GM18508 (cell line): ENCODE results near the gene MOB3B.
A peak's percentile ranks its signal among the peaks of the same experiment; 100 is the strongest.

ENCODE experiments used
- ATAC-seq: cut with Tn5 transposase; IDR thresholded peaks from one replicate; pipeline ENCODE4 v1.9.1; 2021; ENCODE audit warnings: moderate number of reproducible peaks; ENCODE audit not compliant: insufficient read depth, unreplicated experiment

The MOB3B gene

GRCh38 chr9:27351438-27351837 lies 178.2 kb downstream of the MOB3B start:
- no peak for ATAC-seq

- no peak for ATAC-seq
Observed at GRCh38 chr9:27350382-27350976, 179.1 kb downstream of the MOB3B start.

GRCh38 chr9:27349698-27350080 lies 179.9 kb downstream of the MOB3B start:
- no peak for ATAC-seq

- ATAC-seq: no peak
Observed at GRCh38 chr9:27348785-27349697, 180.6 kb downstream of the MOB3B start.

- ATAC-seq: no peak
Observed at GRCh38 chr9:27347889-27348288, 181.7 kb downstream of the MOB3B start.

GRCh38 chr9:27344776-27345175 lies 184.8 kb downstream of the MOB3B start:
- ATAC-seq: no peak

- ATAC-seq: no peak
Observed at GRCh38 chr9:27341545-27342294, 187.9 kb downstream of the MOB3B start.

- no peak for ATAC-seq
Observed at GRCh38 chr9:27340961-27341511, 188.6 kb downstream of the MOB3B start.

- no peak for ATAC-seq
Observed at GRCh38 chr9:27340285-27340674, 189.3 kb downstream of the MOB3B start.

- ATAC-seq: no peak
Observed at GRCh38 chr9:27339661-27340284, 189.8 kb downstream of the MOB3B start.

- no peak for ATAC-seq
Observed at GRCh38 chr9:27338527-27338903, 191.1 kb downstream of the MOB3B start.

GRCh38 chr9:27337833-27338526 lies 191.6 kb downstream of the MOB3B start:
- no peak for ATAC-seq

- ATAC-seq: no peak
Observed at GRCh38 chr9:27337236-27337635, 192.4 kb downstream of the MOB3B start.

GRCh38 chr9:27336829-27337228 lies 192.8 kb downstream of the MOB3B start:
- no peak for ATAC-seq

- ATAC-seq: no peak
Observed at GRCh38 chr9:27336126-27336525, 193.5 kb downstream of the MOB3B start.

- no peak for ATAC-seq
Observed at GRCh38 chr9:27335075-27335474, 194.5 kb downstream of the MOB3B start.

GRCh38 chr9:27333241-27334052 lies 196.2 kb downstream of the MOB3B start:
- peak; percentile 92 for ATAC-seq

GRCh38 chr9:27331393-27331792 lies 198.2 kb downstream of the MOB3B start:
- no peak for ATAC-seq

GRCh38 chr9:27329291-27329690 lies 200.3 kb downstream of the MOB3B start:
- no peak for ATAC-seq
